HepG2 (cell line): ENCODE measurements around the gene CS. TPM values are rescaled to one million over a fixed set of nuclear protein-coding genes. Genes with fewer than 3 reads are reported as not detected.

Experiments used
- CREBL2 ChIP-seq: sonication (generic); formaldehyde crosslinking; IDR thresholded peaks from 2 replicates; pipeline ENCODE4 v1.8.1; 2023; ENCODE audit warnings: missing genetic modification reagents, mild to moderate bottlenecking, borderline replicate concordance
- HOXD1 ChIP-seq: sonication (generic); formaldehyde crosslinking; IDR thresholded peaks from 2 replicates; pipeline ENCODE4 v1.5.0; 2020; ENCODE audit warnings: missing genetic modification reagents
- MYC ChIP-seq: sonication (generic); formaldehyde crosslinking; IDR thresholded peaks from 2 replicates; pipeline ENCODE4 v1.9.0; 2021; ENCODE audit warnings: missing genetic modification reagents, borderline replicate concordance
- RAD51 ChIP-seq: fragments of 450-650 bp; IDR thresholded peaks from 2 replicates; pipeline ENCODE4 v1.6.1; 2016; ENCODE audit warnings: borderline replicate concordance
- SP5 ChIP-seq: IDR thresholded peaks from 2 replicates; pipeline ENCODE4 v1.6.1; 2016; ENCODE audit warnings: low read depth, borderline replicate concordance
- ZHX2 ChIP-seq, 2 experiments: sonication (generic) in 1 of 2; formaldehyde crosslinking in 1 of 2; IDR thresholded peaks; 2 replicates each; pipeline versions ENCODE4 v1.6.1 to v1.9.0; 2014 to 2022; ENCODE audit warnings: antibody characterized with exemption in 1 of 2, borderline replicate concordance in 1 of 2, inconsistent platforms in 1 of 2, low read depth in 1 of 2, missing genetic modification reagents in 1 of 2
- polyA plus RNA-seq, 8 experiments: library from polyadenylated mRNA; depleted of rRNA in 3 of 8; stranded (reverse) in 7 of 8; unstranded in 1 of 8; fragments of >200 nt; fragmentation: Illumina TruSeq in 4 of 8; extraction: Trizol in 4 of 8; gene quantifications; 2 replicates each; pipeline versions ENCODE4 v1.2.1 to v1.2.3, GENCODE V29; 2011 to 2016; ENCODE audit warnings: low read depth in 4 of 8, missing spikeins in 1 of 8, mixed read lengths in 1 of 8; ENCODE audit not compliant: insufficient read depth in 1 of 8
- total RNA-seq, 5 experiments: library from RNA; depleted of rRNA; stranded (reverse); fragments of >200 nt; fragmentation: Illumina TruSeq; extraction: Trizol; gene quantifications; 2 replicates each; pipeline ENCODE4 v1.2.3, GENCODE V29; 2016; ENCODE audit warnings: low read depth in 1 of 5

The CS gene
- total and polyA plus RNA-seq, 2 of the 13 experiments (the other 11 are each of a cell fraction or from before 2014, with no cell fraction given): 173 to 175 TPM

- no peak for TF ChIP-seq SP5 (CRISPR knock-in tag)
- TF ChIP-seq RAD51: no peak
- TF ChIP-seq CREBL2 (CRISPR knock-in tag): no peak
- no peak for TF ChIP-seq MYC (CRISPR knock-in tag)
- no peak for TF ChIP-seq ZHX2 (IDR thresholded peaks at IDR 0.05; ENCODE audit: low read depth)
- TF ChIP-seq ZHX2 (CRISPR knock-in tag; IDR thresholded peaks at IDR 0.05; ENCODE audit: borderline replicate concordance): no peak
- 0 out of 2 replicates have a peak, but pooled peaks have one; percentile 13 for TF ChIP-seq HOXD1 (CRISPR knock-in tag)
These were observed 33.1 kb upstream of the CS start (continued) for GRCh38 chr12:56333197-56333678.
